Measurements from ENCODE around the gene ISLR2.
"Not testable (repeated sequence)": the region's sequence is repeated elsewhere in the genome, so short reads cannot be mapped to it uniquely, and the experiment has no call there.

ISLR2 gene

DNA sequence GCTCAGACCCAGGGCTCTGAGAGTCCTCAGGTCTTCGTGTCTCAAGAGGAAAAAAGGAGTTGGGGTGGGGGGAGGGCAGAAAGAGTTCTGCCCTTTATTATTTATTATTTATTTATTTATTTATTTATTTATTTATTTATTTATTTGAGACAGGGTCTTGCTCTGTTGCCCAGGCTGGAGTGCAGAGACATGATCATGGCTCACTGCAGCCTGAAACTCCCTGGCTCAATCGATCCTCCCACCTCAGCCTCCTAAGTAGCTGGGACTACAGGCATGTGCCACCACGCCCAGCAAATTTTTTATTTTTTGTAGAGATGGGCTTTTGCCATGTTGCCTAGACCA is 31.8 kb downstream of the ISLR2 start:
- not testable (repeated sequence) for H3K4me1 ChIP-seq (ENCODE audit: control insufficient read depth, insufficient read depth, low read length); H3K4me2 ChIP-seq (ENCODE audit: low read length); H3K9ac ChIP-seq (ENCODE audit: low read depth, low read length); H3K4me3 ChIP-seq (ENCODE audit: low read length); H3K36me3 ChIP-seq (ENCODE audit: insufficient read depth, low read length); H3K9me3 ChIP-seq (replicated peaks; ENCODE audit: low read length)
- peaks cover 30% of the 10 kb centered on the region for H3K27me3 ChIP-seq (ENCODE audit: control insufficient read depth, insufficient read depth, low read length)

DNA sequence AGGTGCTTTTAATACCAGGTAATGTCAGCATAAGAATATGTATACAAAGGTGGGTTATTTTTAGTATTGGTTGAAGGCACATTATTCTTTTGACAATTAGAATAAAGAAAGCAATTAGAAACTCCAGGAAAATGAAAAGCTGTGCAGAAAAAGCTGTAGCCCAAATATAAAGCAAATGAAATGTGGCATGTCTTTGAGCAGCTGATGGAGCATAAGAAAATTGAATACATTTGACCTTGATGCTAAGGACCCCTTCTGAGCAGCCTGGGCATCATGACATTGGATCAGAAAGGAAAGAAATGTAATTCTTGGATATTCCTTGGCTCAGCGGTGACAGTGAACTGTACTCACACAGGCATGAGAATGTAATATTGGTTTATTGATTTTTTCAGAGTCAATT is 35.1 kb downstream of the ISLR2 start:
- Histone ChIP-seq H3K36me3 (ENCODE audit: insufficient read depth, low read length) (no peaks in the 10 kb centered on the region), H3K4me2 (ENCODE audit: low read length) (no peak overlapping the region), H3K27me3 (ENCODE audit: control insufficient read depth, insufficient read depth, low read length) (peaks cover 23% of the 10 kb centered on the region), H3K4me3 (ENCODE audit: low read length) (no peak overlapping the region), H3K9ac (ENCODE audit: low read depth, low read length) (no peak overlapping the region), H3K4me1 (ENCODE audit: control insufficient read depth, insufficient read depth, low read length) (no peaks in the 10 kb centered on the region), H3K9me3 (replicated peaks; ENCODE audit: low read length) (no peaks in the 10 kb centered on the region)

DNA sequence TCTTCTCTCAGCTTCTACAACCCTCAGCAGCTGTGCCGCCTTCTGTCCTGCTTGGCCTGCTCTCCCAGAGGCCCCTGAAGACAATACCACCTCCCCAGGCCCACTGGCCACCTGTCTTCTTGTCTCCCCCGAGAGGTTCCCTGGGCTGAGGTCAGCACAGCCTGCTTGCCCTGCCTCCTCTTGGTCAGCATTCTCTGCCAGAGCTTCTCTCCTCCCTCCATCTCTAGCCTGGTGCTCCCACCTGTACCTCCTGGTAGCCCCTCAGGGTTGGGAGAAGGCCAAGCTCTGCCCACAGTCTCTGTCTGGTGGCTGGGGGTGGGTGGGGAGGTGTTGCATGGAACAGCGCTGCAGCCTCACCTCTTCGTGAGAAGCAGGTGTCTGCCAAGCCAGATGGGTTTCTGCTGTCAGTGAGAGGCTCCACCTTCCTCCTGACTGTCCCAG is 37.5 kb downstream of the ISLR2 start:
- H3K36me3 ChIP-seq (ENCODE audit: insufficient read depth, low read length) = no peaks in the 10 kb centered on the region
- H3K9ac ChIP-seq (ENCODE audit: low read depth, low read length) = no peak overlapping the region
- no peaks in the 10 kb centered on the region for H3K9me3 ChIP-seq (replicated peaks; ENCODE audit: low read length)
- H3K4me3 ChIP-seq (ENCODE audit: low read length) = no peak overlapping the region
- no peaks in the 10 kb centered on the region for H3K4me1 ChIP-seq (ENCODE audit: control insufficient read depth, insufficient read depth, low read length)
- H3K4me2 ChIP-seq (ENCODE audit: low read length) = no peak overlapping the region
- H3K27me3 ChIP-seq (ENCODE audit: control insufficient read depth, insufficient read depth, low read length) = peaks cover 29% of the 10 kb centered on the region

DNA sequence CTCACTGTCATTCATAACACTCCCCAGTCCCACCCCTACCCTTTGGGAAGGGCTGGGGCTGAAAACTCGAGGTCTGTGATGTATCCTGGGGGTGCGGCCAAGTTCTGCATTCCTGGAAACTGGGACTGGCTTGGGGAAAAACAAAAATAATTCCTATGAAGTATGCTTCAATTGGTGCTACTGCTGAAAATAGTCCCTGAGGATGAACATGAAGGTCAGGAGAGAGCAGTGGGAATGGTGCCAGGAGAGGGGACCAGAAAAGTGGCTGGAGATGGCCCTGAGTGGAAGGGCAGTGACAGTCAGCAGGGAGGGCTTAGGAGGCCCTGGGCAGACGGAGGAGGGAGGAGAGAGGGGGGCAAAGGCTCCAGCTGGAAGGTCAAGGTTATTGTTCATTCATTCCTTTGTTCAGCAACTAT is 38.3 kb downstream of the ISLR2 start:
- Histone ChIP-seq H3K9me3 (replicated peaks; ENCODE audit: low read length) (no peaks in the 10 kb centered on the region), H3K4me1 (ENCODE audit: control insufficient read depth, insufficient read depth, low read length) (peaks cover 6% of the 10 kb centered on the region), H3K27me3 (ENCODE audit: control insufficient read depth, insufficient read depth, low read length) (peaks cover 24% of the 10 kb centered on the region), H3K9ac (ENCODE audit: low read depth, low read length) (no peak overlapping the region), H3K4me3 (ENCODE audit: low read length) (no peak overlapping the region), H3K36me3 (ENCODE audit: insufficient read depth, low read length) (no peaks in the 10 kb centered on the region), H3K4me2 (ENCODE audit: low read length) (no peak overlapping the region)

DNA sequence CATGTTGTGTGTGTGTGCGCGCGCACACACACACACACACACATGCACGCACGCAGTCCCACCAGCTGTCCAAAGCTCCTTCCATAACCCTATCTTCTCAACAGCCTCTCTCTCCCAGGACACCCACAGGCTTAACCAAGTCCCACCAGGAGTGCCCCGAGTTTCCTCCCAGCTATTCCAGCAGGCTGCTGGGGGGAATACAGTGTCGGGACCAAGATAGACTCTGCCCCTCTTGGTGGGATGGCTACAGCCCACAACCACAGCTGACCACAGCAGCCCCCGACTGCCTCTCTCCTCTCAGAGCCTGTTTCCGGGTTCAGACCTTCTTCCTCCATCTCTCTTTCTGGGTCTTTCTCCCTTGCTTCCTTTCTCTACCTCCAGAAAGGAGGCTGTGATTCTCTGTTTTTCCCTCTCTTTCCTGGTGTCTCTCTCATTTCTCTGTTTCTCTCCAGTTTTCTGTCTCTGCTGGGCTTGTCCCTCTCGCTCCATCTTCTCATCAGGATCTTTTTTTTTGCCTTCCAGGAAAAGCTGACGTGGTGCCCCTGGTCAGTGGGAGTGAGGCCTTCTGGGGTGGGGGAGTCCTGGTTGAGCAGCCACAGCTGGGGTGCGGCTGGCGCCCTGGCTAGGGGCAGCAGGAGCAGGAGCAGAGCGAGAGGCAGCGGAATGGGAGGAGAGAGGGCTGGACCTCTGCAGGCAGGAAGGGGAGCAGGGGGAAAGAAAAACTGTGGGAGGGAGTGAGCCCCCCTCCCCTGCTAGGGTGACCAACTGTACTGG is 39.9 kb downstream of the ISLR2 start:
- Histone ChIP-seq H3K4me2 (ENCODE audit: low read length) (no peak overlapping the region), H3K9ac (ENCODE audit: low read depth, low read length) (no peak overlapping the region), H3K9me3 (replicated peaks; ENCODE audit: low read length) (no peaks in the 10 kb centered on the region), H3K27me3 (ENCODE audit: control insufficient read depth, insufficient read depth, low read length) (peaks cover 18% of the 10 kb centered on the region), H3K4me1 (ENCODE audit: control insufficient read depth, insufficient read depth, low read length) (peaks cover 11% of the 10 kb centered on the region), H3K36me3 (ENCODE audit: insufficient read depth, low read length) (no peaks in the 10 kb centered on the region), H3K4me3 (ENCODE audit: low read length) (no peak overlapping the region)

DNA sequence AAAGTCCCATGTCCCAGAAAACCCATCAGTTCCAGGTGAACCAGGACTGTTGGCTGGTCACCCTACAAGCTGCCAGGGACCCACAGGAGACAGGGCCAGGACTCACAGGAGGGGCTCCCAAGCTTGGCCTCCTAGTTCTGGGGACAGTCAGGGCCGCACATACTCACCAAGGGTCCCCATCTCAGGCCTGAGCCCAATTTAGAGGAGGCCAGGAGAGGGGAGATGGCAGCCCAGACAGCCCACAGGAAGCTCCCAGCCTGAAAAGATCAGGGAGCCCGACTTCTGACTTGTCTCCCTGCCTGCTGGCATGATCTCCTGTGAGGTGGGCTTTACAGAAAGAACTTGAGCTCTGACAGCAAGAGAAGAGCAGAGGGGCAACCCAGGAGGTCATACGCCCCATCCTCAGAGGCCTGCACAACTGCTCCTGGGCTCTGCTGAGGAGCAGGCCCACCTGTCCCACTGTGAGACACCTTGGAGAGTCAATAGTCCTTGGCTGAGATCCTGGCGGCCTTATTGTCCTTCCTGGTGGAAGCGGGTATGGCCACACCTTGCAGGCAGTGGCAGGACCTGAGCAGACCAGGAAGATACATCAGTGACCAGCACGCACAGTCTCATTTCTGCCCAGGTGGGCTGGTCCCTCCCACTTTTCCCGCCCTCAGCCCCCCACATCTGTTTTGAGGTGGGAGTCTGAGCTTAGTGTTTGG is 40.6 kb downstream of the ISLR2 start:
- Histone ChIP-seq H3K36me3 (ENCODE audit: insufficient read depth, low read length) (no peaks in the 10 kb centered on the region), H3K4me1 (ENCODE audit: control insufficient read depth, insufficient read depth, low read length) (peaks cover 11% of the 10 kb centered on the region), H3K4me2 (ENCODE audit: low read length) (no peak overlapping the region), H3K27me3 (ENCODE audit: control insufficient read depth, insufficient read depth, low read length) (peaks cover 18% of the 10 kb centered on the region), H3K4me3 (ENCODE audit: low read length) (no peak overlapping the region), H3K9me3 (replicated peaks; ENCODE audit: low read length) (no peaks in the 10 kb centered on the region), H3K9ac (ENCODE audit: low read depth, low read length) (no peak overlapping the region)

DNA sequence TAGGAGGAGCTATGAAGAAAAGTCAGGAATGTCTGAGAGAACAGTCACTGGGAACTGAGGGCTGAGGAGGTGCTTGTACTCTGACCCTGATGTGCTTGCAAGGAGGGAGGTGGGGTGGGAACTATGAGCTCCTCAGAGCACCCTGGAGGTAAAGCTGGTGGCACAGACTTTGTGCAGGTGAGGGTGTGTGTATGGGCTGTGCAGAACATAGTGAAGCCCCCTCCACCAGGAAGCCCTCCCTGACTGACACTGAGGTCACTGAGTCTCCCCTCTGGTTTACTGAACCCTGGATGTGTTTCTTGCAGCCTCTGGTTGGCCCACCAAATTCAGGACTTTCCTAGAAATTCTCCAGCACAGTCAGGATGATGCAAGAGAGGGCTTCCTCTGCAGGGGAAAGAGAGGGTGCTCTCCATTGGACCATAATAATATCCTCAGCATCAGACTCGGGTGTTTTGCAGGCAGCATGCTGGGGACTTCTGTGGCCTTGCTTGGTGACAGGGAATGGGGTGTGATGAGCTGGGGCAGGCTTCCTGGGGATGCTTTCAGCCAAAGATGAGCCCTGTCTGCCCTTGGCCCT is 41.7 kb downstream of the ISLR2 start:
- Histone ChIP-seq H3K4me1 (ENCODE audit: control insufficient read depth, insufficient read depth, low read length) (peaks cover 16% of the 10 kb centered on the region), H3K27me3 (ENCODE audit: control insufficient read depth, insufficient read depth, low read length) (peaks cover 18% of the 10 kb centered on the region), H3K4me2 (ENCODE audit: low read length) (no peak overlapping the region), H3K9me3 (replicated peaks; ENCODE audit: low read length) (no peaks in the 10 kb centered on the region), H3K9ac (ENCODE audit: low read depth, low read length) (no peak overlapping the region), H3K36me3 (ENCODE audit: insufficient read depth, low read length) (no peaks in the 10 kb centered on the region), H3K4me3 (ENCODE audit: low read length) (no peak overlapping the region)

DNA sequence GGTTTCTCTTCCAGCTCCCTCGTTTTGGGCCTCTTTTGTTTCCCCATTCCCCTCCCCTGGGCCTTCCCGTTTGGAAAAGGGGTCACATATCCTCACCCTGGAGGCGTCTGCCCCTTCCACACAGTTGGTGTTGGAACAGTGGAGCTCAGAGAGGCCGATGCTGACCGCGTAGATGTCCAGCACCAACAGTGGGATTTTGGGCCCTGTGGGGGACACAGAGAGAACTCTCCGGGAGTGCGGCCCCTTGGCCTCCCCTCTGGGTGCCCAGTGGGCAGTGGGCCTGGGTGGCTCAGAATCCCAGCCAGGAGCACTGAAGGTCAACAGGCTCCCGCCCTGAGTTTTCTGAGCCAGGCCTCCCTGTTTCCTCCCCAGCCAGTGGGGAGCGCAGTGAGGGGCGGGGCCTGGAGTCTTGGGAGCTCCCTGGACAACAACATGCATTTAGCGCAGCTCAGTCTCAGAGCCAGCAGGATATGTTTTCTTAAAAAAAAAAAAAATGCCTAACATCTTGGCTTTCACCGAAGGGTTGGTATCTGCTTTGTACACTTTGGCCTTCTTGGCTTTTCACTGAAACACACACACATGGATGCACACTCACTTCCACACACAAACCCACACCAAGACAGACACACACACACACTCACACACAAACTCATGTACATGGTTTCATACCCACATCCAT is 42.5 kb downstream of the ISLR2 start:
- Histone ChIP-seq H3K4me2 (ENCODE audit: low read length) (no peak overlapping the region), H3K4me3 (ENCODE audit: low read length) (no peak overlapping the region), H3K4me1 (ENCODE audit: control insufficient read depth, insufficient read depth, low read length) (peaks cover 24% of the 10 kb centered on the region), H3K9me3 (replicated peaks; ENCODE audit: low read length) (no peaks in the 10 kb centered on the region), H3K36me3 (ENCODE audit: insufficient read depth, low read length) (no peaks in the 10 kb centered on the region), H3K9ac (ENCODE audit: low read depth, low read length) (no peak overlapping the region), H3K27me3 (ENCODE audit: control insufficient read depth, insufficient read depth, low read length) (peaks cover 18% of the 10 kb centered on the region)

DNA sequence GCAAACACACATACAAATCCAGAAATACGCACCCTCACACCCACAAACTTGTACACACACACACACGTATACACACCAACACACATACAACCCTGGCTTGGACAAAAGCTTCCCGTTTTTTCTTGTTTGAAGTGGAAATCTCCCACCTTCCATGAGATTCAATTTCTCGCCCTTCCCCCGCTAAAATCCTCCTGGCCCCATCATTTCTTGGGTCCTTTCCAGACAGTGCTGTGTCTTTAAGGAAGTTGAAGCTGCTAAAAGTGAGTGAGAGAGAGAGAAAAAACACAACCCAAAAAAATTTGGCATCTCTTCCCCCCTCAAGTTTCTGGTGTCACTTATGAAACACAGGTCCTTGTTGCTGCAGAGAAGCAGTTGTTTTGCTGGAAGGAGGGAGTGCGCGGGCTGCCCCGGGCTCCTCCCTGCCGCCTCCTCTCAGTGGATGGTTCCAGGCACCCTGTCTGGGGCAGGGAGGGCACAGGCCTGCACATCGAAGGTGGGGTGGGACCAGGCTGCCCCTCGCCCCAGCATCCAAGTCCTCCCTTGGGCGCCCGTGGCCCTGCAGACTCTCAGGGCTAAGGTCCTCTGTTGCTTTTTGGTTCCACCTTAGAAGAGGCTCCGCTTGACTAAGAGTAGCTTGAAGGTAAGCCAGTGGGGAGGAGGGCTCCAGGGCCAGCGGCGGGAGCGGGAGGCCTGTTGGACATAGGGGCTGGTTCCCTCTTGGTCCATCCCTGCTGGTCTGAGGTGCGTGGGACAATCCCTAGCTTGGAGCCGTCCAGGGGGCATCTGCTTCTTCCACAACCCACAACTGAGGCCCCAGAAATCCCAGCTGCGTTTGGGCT is 43.2 kb downstream of the ISLR2 start, which contains the start of gene ISLR:
TSS of gene ISLR (plus strand) at position 331 of the 839 bp plus-strand sequence. CDS start 1,149 bp downstream, outside the sequence.
- Histone ChIP-seq H3K4me3 (ENCODE audit: low read length) (no peak within 1 kb of the TSS), H3K9ac (ENCODE audit: low read depth, low read length) (peak within 1 kb of the TSS; percentile 8), H3K4me1 (ENCODE audit: control insufficient read depth, insufficient read depth, low read length) (peaks cover 32% of the 10 kb centered on the region), H3K4me2 (ENCODE audit: low read length) (peak within 1 kb of the TSS; percentile 45), H3K9me3 (replicated peaks; ENCODE audit: low read length) (no peaks in the 10 kb centered on the region), H3K36me3 (ENCODE audit: insufficient read depth, low read length) (no peaks in the 10 kb centered on the region), H3K27me3 (ENCODE audit: control insufficient read depth, insufficient read depth, low read length) (peaks cover 16% of the 10 kb centered on the region)

DNA sequence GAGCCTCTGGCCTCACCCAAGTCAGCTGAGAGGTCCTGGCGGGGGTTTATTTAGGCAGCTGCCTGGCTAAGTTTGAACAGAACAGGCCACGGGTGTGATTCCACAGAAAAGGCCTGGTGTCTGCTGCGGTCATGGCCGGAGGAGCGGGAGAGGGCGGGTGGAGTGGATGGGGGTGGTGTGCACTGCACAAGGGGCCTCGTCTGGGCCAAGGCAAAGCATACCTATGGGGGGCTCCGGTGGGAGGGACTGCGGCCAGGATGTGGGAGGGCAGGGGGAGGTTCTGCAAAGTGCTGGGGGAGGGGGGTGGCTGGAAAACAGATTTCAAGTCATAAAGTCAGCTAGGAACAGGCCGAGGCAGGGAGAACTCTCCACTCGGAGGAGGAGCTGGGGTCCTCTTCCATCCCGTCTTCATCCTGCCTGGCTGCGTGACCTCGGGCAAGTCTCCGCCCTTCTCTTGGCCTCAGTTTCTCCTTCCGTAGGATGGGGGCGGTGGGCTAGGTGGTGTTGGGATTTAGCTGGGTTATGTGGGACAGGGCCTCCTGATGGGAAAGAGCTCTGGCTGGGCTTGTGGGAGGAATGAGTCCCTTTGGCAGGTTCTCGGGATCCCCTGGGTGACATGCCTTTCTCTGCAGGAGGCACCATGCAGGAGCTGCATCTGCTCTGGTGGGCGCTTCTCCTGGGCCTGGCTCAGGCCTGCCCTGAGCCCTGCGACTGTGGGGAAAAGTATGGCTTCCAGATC is 44.0 kb downstream of the ISLR2 start:
- Histone ChIP-seq H3K4me1 (ENCODE audit: control insufficient read depth, insufficient read depth, low read length) (peaks cover 39% of the 10 kb centered on the region), H3K9ac (ENCODE audit: low read depth, low read length) (peak overlapping the region; percentile 8), H3K9me3 (replicated peaks; ENCODE audit: low read length) (no peaks in the 10 kb centered on the region), H3K36me3 (ENCODE audit: insufficient read depth, low read length) (no peaks in the 10 kb centered on the region), H3K27me3 (ENCODE audit: control insufficient read depth, insufficient read depth, low read length) (peaks cover 11% of the 10 kb centered on the region), H3K4me3 (ENCODE audit: low read length) (no peak overlapping the region), H3K4me2 (ENCODE audit: low read length) (peak overlapping the region; percentile 45)

Measured in skeletal muscle satellite cell (primary cell).